T-helper 1 cell treated with Interleukin-12 subunit alpha and Interleukin-12 subunit beta and Interleukin-4 antibody, amounts not matched to agents 30 ng/mL and 1 ng/mL, for 36 hours (primary cell): Measurements from ENCODE around the gene ABLIM1. TPM values are rescaled to one million over a fixed set of nuclear protein-coding genes. Genes with fewer than 3 reads are reported as not detected.
"Not testable (repeated sequence)": the region's sequence is repeated elsewhere in the genome, so short reads cannot be mapped to it uniquely, and the experiment has no call there.

Source experiments
- intact Hi-C: fragments of 100-400 bp; cut with micrococcal nuclease; formaldehyde crosslinking; loops from one replicate; pipeline ENCODE4 v1.15.1; 2024
- total RNA-seq: library from RNA; stranded (reverse); gene quantifications from 2 replicates; pipeline ENCODE4 v1.2.3, GENCODE V29; 2022

Gene ABLIM1
- 68.3 and 78.1 TPM in 2 replicates for total RNA-seq

- intact Hi-C loops = no loop called here
These were observed at the start of gene ABLIM1 for GRCh38 chr10:114658175-114658574. ABLIM1 (minus strand) TSS chr10:114658275; CDS start chr10:114658200, 75 bp downstream.

DNA sequence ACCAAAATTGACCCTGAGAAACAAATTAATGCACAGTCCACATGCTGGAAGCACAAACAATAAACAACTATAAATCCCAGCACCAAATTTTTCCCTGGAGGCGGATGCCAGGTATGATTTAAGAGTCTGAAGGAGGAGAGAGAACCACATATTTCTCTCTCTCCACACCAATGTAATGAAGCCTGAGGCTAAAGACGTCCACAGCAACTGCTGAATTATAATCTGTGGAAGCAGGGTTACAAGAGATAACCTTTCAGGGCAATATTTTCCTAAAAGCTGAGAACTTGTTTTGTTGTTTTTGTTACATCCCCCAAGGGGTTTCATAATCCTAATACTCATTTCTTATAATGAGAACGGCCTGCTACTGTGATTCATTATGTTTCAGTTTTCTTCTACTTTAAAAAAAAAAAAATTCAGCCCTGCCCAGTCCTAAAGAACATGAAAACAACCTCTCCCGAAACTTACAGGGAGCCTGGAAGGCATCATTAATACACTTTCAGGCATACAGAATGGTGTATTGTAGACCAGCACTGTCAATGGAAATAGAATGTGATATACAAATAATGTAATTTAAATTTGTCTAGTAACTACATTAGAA, 48.5 kb upstream of the ABLIM1 start:
- intact Hi-C loops = no loop called here

- intact Hi-C loops = no loop called here
These were observed 46.6 kb upstream of the ABLIM1 start for GRCh38 chr10:114704679-114705078.

GRCh38 chr10:114703377-114704107, 45.5 kb upstream of the ABLIM1 start:
- intact Hi-C loops = loop anchor here (1.0 to 2.0 kb wide), 4 partner anchors 117 to 399 kb away; partner anchors contain the start of gene FHIP2A

DNA sequence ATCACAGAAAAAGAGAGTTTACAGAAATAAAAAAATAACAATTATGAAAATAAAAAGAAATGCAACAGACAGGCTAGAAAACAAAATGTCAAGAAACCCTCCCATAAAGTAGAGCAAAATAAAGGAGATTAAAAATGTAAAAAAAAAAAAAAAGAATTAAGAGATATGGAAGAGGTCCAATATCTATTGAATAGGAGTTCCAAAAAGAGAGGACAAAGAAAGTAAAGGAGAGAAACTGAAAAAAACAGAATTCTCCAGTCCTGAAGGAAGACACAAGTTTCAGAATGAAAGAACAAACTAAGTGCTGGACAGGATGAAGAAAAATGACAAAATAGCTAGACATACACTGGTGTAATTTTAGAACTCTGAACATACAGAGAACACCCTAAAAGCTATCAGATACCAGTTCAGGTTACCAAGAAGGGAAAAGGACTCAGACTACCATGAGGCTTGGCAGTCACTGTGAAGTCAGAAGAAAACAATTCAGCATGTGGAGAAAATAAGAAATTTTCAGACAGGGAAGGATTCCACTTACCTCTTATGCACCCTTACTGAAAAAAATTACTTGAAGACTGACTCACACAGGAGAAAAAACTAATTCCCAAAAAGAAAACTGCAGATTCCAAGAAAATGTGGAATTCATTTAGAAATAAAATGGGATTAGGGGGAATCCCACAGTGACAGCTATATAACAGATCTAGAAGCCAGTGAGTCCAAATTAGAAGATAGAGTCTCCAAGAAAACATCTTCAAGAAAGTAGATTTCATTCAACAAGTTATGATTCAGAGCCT, 40.4 kb upstream of the ABLIM1 start:
- intact Hi-C loops = no loop called here

- intact Hi-C loops = no loop called here
These were observed 39.1 kb upstream of the ABLIM1 start for GRCh38 chr10:114697061-114697598.

DNA sequence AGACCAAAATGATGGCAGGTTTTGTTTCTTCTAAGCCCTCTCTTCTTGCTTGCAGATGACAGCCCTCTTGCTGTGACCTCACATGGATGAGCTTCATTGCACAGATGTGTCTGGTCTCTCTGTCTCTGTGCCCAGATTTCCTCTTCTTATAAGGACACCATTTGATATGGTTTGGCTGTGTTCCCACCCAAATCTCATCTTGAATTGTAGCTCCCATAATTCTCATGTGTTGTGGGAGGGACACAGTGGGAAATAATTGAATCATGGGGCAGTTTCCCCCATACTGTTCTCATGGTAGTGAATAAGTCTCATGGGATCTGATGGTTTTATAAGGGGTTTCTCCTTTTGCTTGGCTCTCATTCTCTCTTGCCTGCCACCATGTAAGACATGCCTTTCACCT, 38.2 kb upstream of the ABLIM1 start:
- intact Hi-C loops = not testable (repeated sequence)

DNA sequence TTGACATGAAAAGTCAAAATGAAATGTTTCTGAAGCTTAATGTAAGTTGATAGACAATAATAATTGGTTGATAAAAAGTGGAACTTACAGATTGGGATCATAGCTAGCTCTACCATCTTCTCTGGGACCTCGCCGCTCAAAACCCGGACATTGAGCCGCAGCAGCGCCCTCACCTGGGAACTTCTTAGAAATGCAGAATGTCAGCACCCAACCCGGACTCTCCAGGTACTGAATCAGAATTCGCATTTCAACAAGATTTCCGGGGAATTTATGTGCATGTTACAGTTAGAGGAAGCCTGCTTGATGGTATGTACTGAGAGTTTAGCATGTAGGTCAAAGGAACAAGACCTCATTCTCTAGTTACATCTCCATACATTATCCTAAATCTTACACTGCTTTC, 36.7 kb upstream of the ABLIM1 start:
- intact Hi-C loops = loop anchor here (1.0 to 2.0 kb wide), 3 partner anchors 144 to 390 kb away; no protein-coding TSS in a partner anchor

- intact Hi-C loops = loop anchor here (1.0 to 2.0 kb wide), 3 partner anchors 144 to 389 kb away; no protein-coding TSS in a partner anchor
These were observed 36.0 kb upstream of the ABLIM1 start for GRCh38 chr10:114694062-114694461.

DNA sequence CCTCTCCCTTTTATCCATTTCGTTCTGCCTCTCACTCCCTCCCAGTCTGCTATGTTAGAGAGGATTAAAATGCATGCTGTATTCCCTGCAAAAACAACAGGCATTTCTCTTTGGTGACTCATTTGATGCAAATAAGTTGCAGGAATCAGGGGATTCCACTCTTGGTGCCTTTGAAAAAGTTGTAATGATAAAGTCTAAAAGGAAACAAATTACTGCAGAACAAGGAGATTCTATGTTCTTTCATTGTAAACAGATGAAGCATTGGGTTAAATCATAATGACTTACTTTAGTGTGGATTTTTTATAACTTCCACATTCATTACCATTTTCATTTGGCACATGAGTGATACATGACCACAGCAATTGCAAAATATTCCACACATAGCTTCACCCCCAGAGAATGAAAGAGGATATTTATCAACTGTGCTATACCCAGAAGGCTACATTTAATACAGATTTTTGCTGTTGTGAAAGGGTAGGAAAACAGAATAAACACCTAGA, 33.4 kb upstream of the ABLIM1 start:
- intact Hi-C loops = no loop called here

DNA sequence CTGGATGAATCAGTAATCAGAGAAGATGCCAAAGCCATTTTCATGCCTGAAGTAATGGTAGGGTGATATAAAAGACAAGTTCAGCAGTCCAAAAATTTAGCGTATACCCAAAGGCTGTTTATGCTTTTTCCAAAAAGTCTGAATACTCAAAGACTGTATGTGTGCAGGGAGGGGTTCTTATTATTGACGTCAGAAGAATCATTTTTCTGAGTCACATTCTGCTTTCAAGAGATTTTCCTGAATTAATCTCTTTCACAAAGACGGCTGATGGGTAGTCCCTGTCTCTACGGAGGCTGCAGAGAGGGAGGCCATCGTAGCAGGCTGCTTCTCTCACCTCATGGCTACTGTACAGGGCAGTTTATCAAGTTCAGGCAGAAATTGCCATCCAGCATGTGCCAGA, 30.7 kb upstream of the ABLIM1 start:
- intact Hi-C loops = no loop called here

- intact Hi-C loops = no loop called here
These were observed 29.4 kb upstream of the ABLIM1 start for GRCh38 chr10:114687459-114687858.

GRCh38 chr10:114686013-114686412, 27.9 kb upstream of the ABLIM1 start:
- intact Hi-C loops = no loop called here

DNA sequence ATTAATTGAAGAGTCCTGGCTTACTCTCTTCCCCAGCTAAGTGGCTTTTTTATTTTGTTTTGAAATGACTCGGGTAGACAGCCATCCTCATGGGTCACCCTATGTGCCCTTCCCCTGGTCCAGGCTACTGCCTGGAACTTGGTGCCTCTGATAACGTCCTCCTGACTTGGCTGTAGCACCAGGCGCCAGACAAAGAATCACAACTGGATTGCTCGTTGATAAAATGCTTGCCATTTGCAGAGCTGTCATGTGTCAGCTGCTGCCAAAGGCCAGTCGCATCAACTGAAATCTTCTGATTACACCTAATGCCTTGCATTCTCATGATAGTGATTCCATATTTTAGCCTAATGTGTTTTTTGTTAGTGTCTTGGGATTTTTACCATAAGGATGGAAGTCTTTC, 27.4 kb upstream of the ABLIM1 start:
- intact Hi-C loops = no loop called here

DNA sequence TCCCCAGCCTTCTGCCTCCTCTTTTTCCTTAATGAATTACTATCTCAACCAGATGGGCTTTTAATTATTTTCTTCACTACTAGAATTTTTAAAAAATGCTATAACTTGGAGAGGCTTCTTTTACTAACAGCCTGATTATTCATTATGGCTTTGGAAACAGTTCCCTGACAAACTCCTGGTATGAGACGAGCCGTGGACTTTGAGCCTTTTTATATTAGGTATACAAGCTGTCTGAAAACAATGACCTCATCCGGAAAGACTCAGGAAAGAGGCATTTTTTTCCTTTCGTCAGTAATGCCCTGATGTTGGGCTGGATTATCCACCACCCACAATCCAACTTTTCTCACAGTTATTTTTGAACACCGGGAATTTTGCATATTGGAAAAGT, 26.7 kb upstream of the ABLIM1 start:
- intact Hi-C loops = no loop called here

DNA sequence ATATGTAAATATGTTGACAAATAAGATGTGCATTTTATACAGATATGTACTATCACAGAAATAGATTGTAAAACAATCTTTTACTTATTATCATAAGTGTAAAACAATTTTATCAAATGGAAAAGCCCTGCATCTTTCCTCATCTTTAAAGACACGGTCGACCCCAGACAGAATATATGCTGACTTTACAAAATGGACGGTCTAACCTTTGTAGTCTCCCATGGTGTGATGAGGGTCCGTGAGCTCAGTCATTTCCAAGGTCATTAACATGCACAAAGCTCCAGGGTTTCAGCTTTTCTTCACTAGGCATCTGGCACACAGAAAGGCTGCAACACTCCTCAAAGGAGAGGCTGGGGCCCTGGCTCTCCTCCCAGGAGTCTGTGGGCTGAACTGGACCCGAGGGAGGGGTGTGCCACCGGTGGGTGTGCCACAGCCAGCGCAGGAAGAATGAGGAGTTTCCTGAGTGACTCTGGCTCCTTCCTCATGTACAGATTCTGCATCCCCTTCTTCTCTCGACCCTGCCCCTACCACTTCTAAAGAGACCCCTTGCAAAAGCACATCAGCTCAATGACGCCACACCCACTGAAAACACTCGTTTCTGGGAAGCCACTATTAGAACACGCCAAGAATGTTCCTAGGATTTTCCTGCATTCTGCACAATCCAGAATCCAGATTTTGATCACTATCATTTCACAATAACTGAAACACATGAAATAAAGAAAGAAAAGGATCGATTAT, 26.2 kb upstream of the ABLIM1 start:
- intact Hi-C loops = no loop called here

- intact Hi-C loops = no loop called here
These were observed 25.5 kb upstream of the ABLIM1 start for GRCh38 chr10:114683593-114683992.

DNA sequence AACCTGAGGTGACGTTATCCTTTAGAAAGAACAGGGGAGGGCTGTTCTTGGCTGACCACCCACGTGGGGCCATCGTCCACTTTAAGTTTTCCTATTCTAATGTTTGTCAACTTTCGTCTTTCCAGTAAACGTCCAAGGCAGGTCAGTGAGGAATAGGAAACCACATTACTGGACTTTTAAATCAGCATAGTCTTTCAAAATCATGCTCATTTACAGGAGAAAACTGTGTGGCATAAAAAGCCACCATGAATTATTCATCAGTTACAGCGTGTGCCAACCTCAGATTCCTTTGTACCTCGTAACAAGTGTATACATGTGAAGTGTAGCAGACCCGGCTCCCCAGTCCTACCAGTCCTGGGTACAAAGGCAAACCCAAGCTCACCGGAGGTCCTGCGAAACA, 25.1 kb upstream of the ABLIM1 start:
- intact Hi-C loops = no loop called here

- intact Hi-C loops = no loop called here
These were observed 24.5 kb upstream of the ABLIM1 start for GRCh38 chr10:114682532-114682931.

DNA sequence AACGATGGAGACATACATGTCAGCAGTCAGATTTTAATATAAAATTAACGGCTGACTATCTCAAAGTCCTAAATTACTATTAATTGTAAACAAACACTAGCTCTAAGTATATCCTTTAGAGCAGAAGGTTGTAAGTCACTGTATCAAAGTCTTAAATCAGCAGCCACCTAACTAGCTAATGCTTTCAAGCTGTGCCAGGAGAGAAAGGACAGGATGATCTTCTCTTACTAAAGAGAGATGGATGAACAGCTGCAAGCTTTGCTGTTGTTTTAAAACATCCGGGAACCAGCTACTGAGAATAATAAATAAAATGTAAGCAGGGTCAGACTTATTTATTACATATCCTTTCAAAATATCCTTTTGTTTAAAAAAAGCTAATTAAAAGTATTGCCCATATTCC, 24.0 kb upstream of the ABLIM1 start:
- intact Hi-C loops = no loop called here

DNA sequence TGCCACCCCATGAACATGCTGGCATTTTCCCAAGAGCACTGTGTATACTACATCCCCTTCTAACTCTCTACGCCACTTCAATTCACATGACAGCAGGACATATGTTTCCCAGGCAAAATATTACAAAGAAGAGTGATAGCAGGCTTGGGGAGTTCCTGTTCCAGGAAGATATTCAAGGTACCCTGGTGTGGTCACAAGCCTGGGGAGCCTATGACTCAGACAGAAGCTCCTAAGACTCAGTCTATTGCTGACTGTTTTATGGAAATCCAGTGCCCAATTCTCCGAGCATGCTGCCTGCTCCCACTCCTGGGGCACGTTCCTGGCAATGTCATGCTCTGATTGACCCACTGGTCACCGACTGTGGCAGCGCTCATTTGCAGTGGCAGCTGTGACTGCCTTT, 23.5 kb upstream of the ABLIM1 start:
- intact Hi-C loops = no loop called here
